Measurements from ENCODE around the gene IPMK. TPM values are rescaled to one million over a fixed set of nuclear protein-coding genes. Genes with fewer than 3 reads are reported as not detected.

The IPMK gene
- total and polyA plus RNA-seq, 2 of the 8 experiments (the other 6 are each of a cell fraction or from before 2014, with no cell fraction given), result 1.3 to 7.8 TPM

DNA sequence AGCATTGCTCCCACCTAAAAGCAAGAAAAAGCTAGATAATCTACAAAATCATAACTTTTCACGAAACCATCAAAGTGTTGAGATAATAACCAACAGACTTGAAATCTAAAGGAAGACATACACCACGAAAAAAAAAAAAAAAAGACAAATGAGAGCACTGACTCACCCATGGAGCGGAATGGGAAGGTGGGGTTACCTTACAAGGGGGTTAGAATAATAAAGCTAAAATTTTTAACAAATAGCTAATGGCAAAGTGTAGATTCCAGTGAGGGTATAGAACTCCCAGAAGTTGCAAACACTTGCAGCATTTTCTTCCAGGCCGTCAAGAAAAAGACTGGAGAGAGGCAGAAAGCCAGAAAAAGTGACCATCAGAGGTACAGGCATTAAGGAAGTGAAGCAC, 27.2 kb downstream of the IPMK start (continued):
- TF ChIP-seq POU5F1 (IDR thresholded peaks at IDR 0.05; ENCODE audit: low read depth, low read length) (no peak), CBX5 (IDR thresholded peaks at IDR 0.05; ENCODE audit: low read depth, low read length) (no peak), ZNF274 (IDR thresholded peaks at IDR 0.05; ENCODE audit: borderline replicate concordance, extremely low read depth, low read length) (no peak)

Measured in H1 (cell line).